ENCODE results near the gene KNCN.

KNCN gene

GRCh38 chr1:46581681-46582455 is 30.4 kb upstream of the KNCN start:
- TF ChIP-seq, protein P1, sequence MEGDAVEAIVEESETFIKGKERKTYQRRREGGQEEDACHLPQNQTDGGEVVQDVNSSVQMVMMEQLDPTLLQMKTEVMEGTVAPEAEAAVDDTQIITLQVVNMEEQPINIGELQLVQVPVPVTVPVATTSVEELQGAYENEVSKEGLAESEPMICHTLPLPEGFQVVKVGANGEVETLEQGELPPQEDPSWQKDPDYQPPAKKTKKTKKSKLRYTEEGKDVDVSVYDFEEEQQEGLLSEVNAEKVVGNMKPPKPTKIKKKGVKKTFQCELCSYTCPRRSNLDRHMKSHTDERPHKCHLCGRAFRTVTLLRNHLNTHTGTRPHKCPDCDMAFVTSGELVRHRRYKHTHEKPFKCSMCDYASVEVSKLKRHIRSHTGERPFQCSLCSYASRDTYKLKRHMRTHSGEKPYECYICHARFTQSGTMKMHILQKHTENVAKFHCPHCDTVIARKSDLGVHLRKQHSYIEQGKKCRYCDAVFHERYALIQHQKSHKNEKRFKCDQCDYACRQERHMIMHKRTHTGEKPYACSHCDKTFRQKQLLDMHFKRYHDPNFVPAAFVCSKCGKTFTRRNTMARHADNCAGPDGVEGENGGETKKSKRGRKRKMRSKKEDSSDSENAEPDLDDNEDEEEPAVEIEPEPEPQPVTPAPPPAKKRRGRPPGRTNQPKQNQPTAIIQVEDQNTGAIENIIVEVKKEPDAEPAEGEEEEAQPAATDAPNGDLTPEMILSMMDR (IDR thresholded peaks at IDR 0.05; ENCODE audit: control insufficient read depth, insufficient read depth, low read depth, low read length, missing control alignments), result no peak
- H3K4me3 ChIP-seq (ENCODE audit: control insufficient read depth, low read depth, low read length), result no peak overlapping the region
- DNase-seq (ENCODE audit: low read depth), result no peak

DNA sequence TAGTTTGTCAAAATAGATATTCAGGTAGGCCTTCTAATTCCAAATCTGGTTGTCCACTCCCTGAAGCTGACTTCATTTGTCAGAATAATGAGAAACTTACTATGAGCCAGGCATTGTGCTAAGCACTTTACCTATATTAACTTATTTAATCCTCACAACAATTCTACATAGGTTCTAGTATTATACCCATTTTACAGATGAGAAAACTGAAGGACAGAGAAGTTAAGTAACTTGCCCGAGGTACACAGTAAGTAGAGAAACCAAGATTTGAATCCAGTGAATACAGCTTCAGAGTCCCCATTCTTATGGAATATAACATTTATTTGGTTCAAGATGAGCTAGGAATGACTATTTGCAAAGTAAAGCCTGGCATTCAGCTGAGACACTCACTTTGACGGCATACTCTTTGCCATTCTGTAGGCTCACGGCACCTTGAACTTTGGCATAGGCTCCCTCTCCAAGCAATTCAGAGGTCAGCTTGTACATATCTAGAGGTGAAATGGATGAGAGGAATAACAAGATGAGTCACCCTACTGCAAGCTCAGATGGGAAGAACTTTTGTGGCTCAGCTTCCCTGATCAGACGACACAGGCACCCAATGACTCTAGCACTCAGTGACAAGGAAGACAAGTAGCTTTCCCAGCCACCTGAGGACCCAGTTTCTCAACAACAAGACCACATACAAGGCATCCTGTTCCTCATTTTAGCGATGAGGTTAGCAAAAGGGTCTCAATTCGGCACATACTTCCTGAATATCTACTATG is 28.9 kb upstream of the KNCN start:
- no peak for DNase-seq (ENCODE audit: low read depth)
- TF ChIP-seq, protein P1 (IDR thresholded peaks at IDR 0.05; ENCODE audit: control insufficient read depth, insufficient read depth, low read depth, low read length, missing control alignments), result no peak
- no peak overlapping the region for H3K4me3 ChIP-seq (ENCODE audit: control insufficient read depth, low read depth, low read length)

DNA sequence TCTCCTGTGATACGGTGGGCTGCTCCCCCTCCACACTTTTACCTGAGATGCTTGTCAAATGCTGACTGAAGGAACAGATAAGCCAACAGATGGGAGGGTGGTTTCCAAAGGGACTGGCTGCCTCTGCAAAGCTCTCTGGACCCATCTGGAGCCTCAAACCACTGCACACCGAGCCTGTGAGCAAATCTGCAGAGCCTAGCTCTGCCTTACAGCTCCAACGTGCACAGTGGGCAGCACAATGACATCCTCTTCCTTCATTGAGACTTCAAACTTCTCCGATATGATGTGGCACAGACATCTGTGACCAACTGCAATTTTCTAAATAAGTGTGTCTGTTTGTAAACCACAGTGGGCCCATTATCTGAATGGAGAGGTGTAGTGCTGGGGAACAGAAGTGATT is 26.2 kb upstream of the KNCN start:
- no peak overlapping the region for H3K4me3 ChIP-seq (ENCODE audit: control insufficient read depth, low read depth, low read length)
- DNase-seq (ENCODE audit: low read depth), result no peak
- TF ChIP-seq, protein P1 (IDR thresholded peaks at IDR 0.05; ENCODE audit: control insufficient read depth, insufficient read depth, low read depth, low read length, missing control alignments), result no peak

DNA sequence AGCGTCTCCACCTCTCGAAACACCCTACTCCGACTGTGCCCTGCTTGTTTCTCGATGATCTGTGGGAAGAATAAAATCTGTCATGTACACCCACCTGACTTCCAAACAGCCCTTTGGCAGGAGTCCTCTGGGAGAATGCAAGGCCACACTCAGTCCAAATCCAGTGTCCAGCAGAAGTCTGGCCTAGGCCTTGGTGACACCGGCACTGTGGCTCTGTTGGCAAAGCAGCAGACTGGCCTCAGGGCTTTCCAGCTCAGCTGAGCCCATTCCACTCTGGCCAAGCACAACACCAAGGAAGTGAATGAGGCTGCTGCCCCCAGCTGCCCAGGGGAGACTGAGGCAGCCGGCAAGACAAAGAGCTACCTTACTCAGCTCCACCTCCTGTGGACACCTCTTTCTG is 25.1 kb upstream of the KNCN start:
- no peak overlapping the region for H3K4me3 ChIP-seq (ENCODE audit: control insufficient read depth, low read depth, low read length)
- no peak for DNase-seq (ENCODE audit: low read depth)
- TF ChIP-seq, protein P1 (IDR thresholded peaks at IDR 0.05; ENCODE audit: control insufficient read depth, insufficient read depth, low read depth, low read length, missing control alignments), result no peak

- no peak overlapping the region for H3K4me3 ChIP-seq (ENCODE audit: control insufficient read depth, low read depth, low read length)
- TF ChIP-seq, protein P1 (IDR thresholded peaks at IDR 0.05; ENCODE audit: control insufficient read depth, insufficient read depth, low read depth, low read length, missing control alignments), result no peak
- DNase-seq (ENCODE audit: low read depth), result no peak
These were observed 24.3 kb upstream of the KNCN start for GRCh38 chr1:46575778-46576177.

DNA sequence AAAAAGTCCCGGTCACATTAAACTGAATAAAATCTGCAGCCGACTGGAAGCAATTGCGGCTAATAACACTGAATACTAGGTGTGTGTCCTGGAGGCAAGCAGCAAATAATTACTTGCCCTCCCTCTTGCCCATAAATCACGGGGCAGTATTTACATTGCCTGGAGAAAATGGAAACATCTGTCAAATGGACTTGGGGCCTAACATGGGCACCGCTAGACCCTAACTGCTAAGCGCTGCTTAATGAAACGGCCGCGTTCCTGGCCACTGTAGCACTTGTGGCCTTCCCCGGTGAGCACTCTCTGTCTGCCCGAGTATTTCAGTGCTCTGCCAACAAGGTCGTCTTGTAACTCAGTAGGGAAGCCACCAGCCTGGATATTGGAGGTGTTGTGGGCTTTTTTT is 23.9 kb upstream of the KNCN start:
- TF ChIP-seq, protein P1 (IDR thresholded peaks at IDR 0.05; ENCODE audit: control insufficient read depth, insufficient read depth, low read depth, low read length, missing control alignments), result no peak
- H3K4me3 ChIP-seq (ENCODE audit: control insufficient read depth, low read depth, low read length), result no peak overlapping the region
- no peak for DNase-seq (ENCODE audit: low read depth)
